ENCODE data around the gene PADI6.

DNA sequence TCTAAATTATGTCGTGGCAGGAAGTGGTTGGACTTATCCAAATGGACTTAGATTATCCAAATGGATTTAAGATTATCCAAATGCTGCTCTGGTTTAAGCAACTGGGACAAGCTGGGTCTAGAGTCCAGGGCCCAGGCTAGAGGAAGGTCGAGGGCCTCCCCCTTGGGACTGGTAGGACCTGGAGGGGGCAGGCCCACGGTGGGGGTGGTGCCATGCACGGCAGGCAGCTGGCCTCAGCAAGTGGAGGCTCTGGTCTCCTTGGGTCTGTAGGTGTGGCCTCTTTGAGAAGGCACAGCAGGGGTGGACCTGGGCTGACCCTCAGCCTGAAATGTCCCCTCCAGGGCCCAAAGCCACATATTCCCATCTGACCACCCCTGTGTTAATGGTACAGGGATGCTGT, 29.8 kb downstream of the PADI6 start:
- no peak for TF ChIP-seq EP300 (IDR thresholded peaks at IDR 0.05)
- no peak for TF ChIP-seq CTCF (IDR thresholded peaks at IDR 0.05)
- no peak for TF ChIP-seq POLR2A (IDR thresholded peaks at IDR 0.05)

Measured in gastroesophageal sphincter (tissue), 3 donors.